ENCODE data around the gene CAPZB. TPM values are rescaled to one million over a fixed set of nuclear protein-coding genes. Genes with fewer than 3 reads are reported as not detected.

CAPZB gene
- total RNA-seq, 3 donors from 2014 or later = 112 to 114 (median 113) TPM

- Histone ChIP-seq H3K27ac (no peak overlapping the region), H3K36me3 (no peaks in the 10 kb centered on the region), H3K4me3 (no peak overlapping the region), H3K9me3 (no peaks in the 10 kb centered on the region), H3K4me1 (no peaks in the 10 kb centered on the region), H3K27me3 (no peaks in the 10 kb centered on the region)
- intact Hi-C loops (cut with DNase I; ENCODE audit: low total_unique reads) = no loop called here
- TF ChIP-seq POLR2AphosphoS5 (IDR thresholded peaks at IDR 0.05) (peak in 1 of 3 donors; percentile 8), POLR2A (IDR thresholded peaks at IDR 0.05) (no peak)
- peak in 1 of 2 donors; percentile 70 for DNase-seq (ENCODE audit: low spot score in 2 of 2)
Observed at GRCh38 chr1:19360843-19361610, 124.3 kb downstream of the CAPZB start.

- no peaks in the 10 kb centered on the region for H3K9me3 ChIP-seq
- intact Hi-C loops (cut with DNase I; ENCODE audit: low total_unique reads) = no loop called here
- no peaks in the 10 kb centered on the region for H3K36me3 ChIP-seq
- DNase-seq (ENCODE audit: low spot score in 2 of 2) = no peak
- H3K27me3 ChIP-seq = no peaks in the 10 kb centered on the region
- H3K4me3 ChIP-seq = no peak overlapping the region
- TF ChIP-seq CTCF (IDR thresholded peaks at IDR 0.05) (no peak), POLR2AphosphoS5 (IDR thresholded peaks at IDR 0.05) (no peak), POLR2A (IDR thresholded peaks at IDR 0.05) (no peak)
- H3K27ac ChIP-seq = peak overlapping the region; percentile 40 to 70
- H3K4me1 ChIP-seq = no peaks in the 10 kb centered on the region
Observed at GRCh38 chr1:19360432-19360831, 124.9 kb downstream of the CAPZB start.

- TF ChIP-seq CTCF (IDR thresholded peaks at IDR 0.05) = no peak
- no peak for TF ChIP-seq POLR2AphosphoS5 (IDR thresholded peaks at IDR 0.05)
- TF ChIP-seq POLR2A (IDR thresholded peaks at IDR 0.05) = no peak
- no peaks in the 10 kb centered on the region for H3K27me3 ChIP-seq
- no peaks in the 10 kb centered on the region for H3K9me3 ChIP-seq
- no peaks in the 10 kb centered on the region for H3K4me1 ChIP-seq
- no peaks in the 10 kb centered on the region for H3K36me3 ChIP-seq
- DNase-seq (ENCODE audit: low spot score in 2 of 2) = no peak
- H3K27ac ChIP-seq = peak overlapping the region; percentile 40 to 70
- intact Hi-C loops (cut with DNase I; ENCODE audit: low total_unique reads) = no loop called here
- no peak overlapping the region for H3K4me3 ChIP-seq
Observed at GRCh38 chr1:19360016-19360415, 125.3 kb downstream of the CAPZB start.

GRCh38 chr1:19359357-19359756, 126.0 kb downstream of the CAPZB start:
- DNase-seq (ENCODE audit: low spot score in 2 of 2) = no peak
- no peaks in the 10 kb centered on the region for H3K9me3 ChIP-seq
- no peaks in the 10 kb centered on the region for H3K27me3 ChIP-seq
- intact Hi-C loops (cut with DNase I; ENCODE audit: low total_unique reads) = loop anchor here (2.0 kb wide), 1 partner anchor 29 kb away; no protein-coding TSS in a partner anchor
- H3K4me3 ChIP-seq = no peak overlapping the region
- H3K4me1 ChIP-seq = peaks cover 0 to under 1% of the 10 kb centered on the region in 2 donors
- H3K27ac ChIP-seq = peak overlapping the region; percentile 40 to 70
- no peak for TF ChIP-seq POLR2A (IDR thresholded peaks at IDR 0.05)
- TF ChIP-seq POLR2AphosphoS5 (IDR thresholded peaks at IDR 0.05) = no peak
- no peak for TF ChIP-seq CTCF (IDR thresholded peaks at IDR 0.05)
- H3K36me3 ChIP-seq = no peaks in the 10 kb centered on the region

GRCh38 chr1:19358710-19359109, 126.6 kb downstream of the CAPZB start:
- Histone ChIP-seq H3K27ac (no peak overlapping the region), H3K36me3 (no peaks in the 10 kb centered on the region), H3K4me1 (peaks cover 0 to 4% of the 10 kb centered on the region in 2 donors), H3K27me3 (no peaks in the 10 kb centered on the region), H3K9me3 (no peaks in the 10 kb centered on the region), H3K4me3 (no peak overlapping the region)
- no peak for TF ChIP-seq POLR2A (IDR thresholded peaks at IDR 0.05)
- TF ChIP-seq POLR2AphosphoS5 (IDR thresholded peaks at IDR 0.05) = no peak
- no peak for TF ChIP-seq CTCF (IDR thresholded peaks at IDR 0.05)
- intact Hi-C loops (cut with DNase I; ENCODE audit: low total_unique reads) = loop anchor here (2.0 kb wide), 1 partner anchor 30 kb away; no protein-coding TSS in a partner anchor
- no peak for DNase-seq (ENCODE audit: low spot score in 2 of 2)

All from breast epithelium (tissue), 4 donors.